Heart left ventricle (tissue), 13 donors: ENCODE measurements around the gene RFC2.

Source experiments
- CTCF ChIP-seq, 12 donors: fragments of 200-600 bp; sonication (generic) in 4 of 12; IDR thresholded peaks; one replicate each; pipeline versions ENCODE4 v1.5.0 to v1.8.0; 2018 to 2022; ENCODE audit warnings: antibody characterized with exemption in 12 of 12, mild to moderate bottlenecking in 5 of 12
- POLR2A ChIP-seq, 2 donors: fragments of 450-650 bp; IDR thresholded peaks; one replicate each; pipeline ENCODE4 v1.6.1; 2017; ENCODE audit warnings: antibody characterized with exemption in 2 of 2, mild to moderate bottlenecking in 2 of 2, moderate library complexity in 2 of 2
- donor health status: ischemic (EF 13 %, LVEDD 7.1; RV severe dilation, severe dysfunction).
- donor health status: DM: no; HTN: yes; CAD: no.
- donor health status: DM: no; HTN: no; CAD: no.
- donor health status: ischemic (EF 25% LVEDD 6.9; RV normal size, moderate dysfunction).
- donor health status: ischemic (EF 25% LVEDD 5.7; RV mildly dilated, moderate dysfunction).
- donor health status: ischemic (EF 35%, LVEDD 5.7; RV mildly dilated, moderate dysfunction).
- donor health status: nonischemic (EF 11% LVEDD 7.7; RV severe dilation, severe dysfunction).
- donor health status: DM: yes; HTN: yes; CAD: no.
- donor health status: PGD.
- donor health status: ischemic (EF 29% LVEDD 5.4; RV normal size, mild dysfunction).
- donor health status: nonischemic (EF 23%, LVEDD 6.1; RV moderate dilation, normal function).

DNA sequence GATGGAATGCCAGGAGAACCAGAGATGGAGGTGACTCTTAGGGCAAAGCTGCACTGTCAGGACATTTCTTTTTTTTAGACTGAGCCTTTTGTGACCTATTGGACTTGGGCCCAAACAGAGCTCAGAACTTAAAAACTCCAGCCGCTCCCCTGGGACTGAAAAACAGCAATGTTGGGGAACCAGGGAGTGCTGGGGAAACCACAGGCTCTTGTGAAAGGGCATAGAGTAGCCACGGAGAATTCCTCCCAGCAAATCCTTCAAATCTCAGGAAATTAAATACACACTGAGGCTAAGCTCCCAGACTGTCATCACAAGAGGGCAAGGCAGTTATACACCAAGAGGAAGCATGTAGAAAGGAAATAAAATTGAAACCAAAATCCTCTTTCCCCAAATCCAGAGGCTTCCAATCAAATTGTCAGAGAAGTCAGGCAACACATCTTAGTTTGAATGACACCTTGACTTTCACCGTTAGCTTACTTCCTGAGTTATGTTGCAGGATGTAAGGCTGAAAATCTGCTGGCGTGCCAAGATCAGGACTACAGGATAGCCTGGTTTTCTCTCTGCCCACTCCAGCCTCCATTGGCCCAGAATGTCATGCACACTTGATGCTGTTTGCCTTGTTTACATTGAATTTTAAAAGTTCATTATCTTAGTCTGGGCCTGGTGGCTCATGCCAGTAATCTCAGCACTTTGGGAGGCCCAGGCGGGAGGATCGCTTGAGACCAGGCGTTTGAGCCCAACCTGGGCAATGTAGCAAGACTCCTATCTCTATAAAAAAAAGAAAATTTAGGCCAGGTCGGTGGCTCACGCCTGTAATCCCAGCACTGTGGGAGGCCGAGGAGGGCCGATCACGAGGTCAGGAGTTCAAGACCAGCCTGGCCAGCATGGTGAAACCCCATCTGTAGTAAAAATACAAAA lies 2.6 kb upstream of the RFC2 start:
- TF ChIP-seq POLR2A (IDR thresholded peaks at IDR 0.05) (no peak), CTCF (IDR thresholded peaks at IDR 0.05) (no peak)
